ENCODE results near the gene TMEM8B.

- no peak for TF ChIP-seq CTCF (optimal IDR thresholded peaks at IDR 0.05 in 1 of 3, IDR thresholded peaks at IDR 0.05 in 1 of 3, conservative IDR thresholded peaks at IDR 0.05 in 1 of 3; ENCODE audit: extremely low read depth in 1 of 3, insufficient read depth in 2 of 3, low read length in 3 of 3)
- no peak for TF ChIP-seq EZH2 (IDR thresholded peaks at IDR 0.05; ENCODE audit: low read length)
These were observed 24.1 kb downstream of the TMEM8B start for GRCh38 chr9:35852876-35853865.
